NCI-H146 treated with DMSO at 0.1 percent for 48 hours (cell line): Measurements from ENCODE around the gene C22orf42.
A peak's percentile ranks its signal among the peaks of the same experiment; 100 is the strongest.
"Not testable (repeated sequence)": the region's sequence is repeated elsewhere in the genome, so short reads cannot be mapped to it uniquely, and the experiment has no call there.

Source experiments
- DNase-seq: peaks from one replicate; lab custom pipeline; 2025; ENCODE audit not compliant: unreplicated experiment; lab: John Stamatoyannopoulos, UW

Gene C22orf42

GRCh38 chr22:32136881-32137280, 22.2 kb downstream of the C22orf42 start:
- not testable (repeated sequence) for DNase-seq

GRCh38 chr22:32135958-32136357, 23.1 kb downstream of the C22orf42 start:
- DNase-seq = not testable (repeated sequence)

- not testable (repeated sequence) for DNase-seq
Measured at GRCh38 chr22:32134796-32135195, 24.3 kb downstream of the C22orf42 start.

GRCh38 chr22:32132783-32133182, 26.3 kb downstream of the C22orf42 start:
- DNase-seq = no peak

- DNase-seq = no peak
Measured at GRCh38 chr22:32132126-32132525, 27.0 kb downstream of the C22orf42 start.

GRCh38 chr22:32130464-32130863, 28.6 kb downstream of the C22orf42 start:
- DNase-seq = no peak

GRCh38 chr22:32127904-32128303, 31.2 kb downstream of the C22orf42 start:
- no peak for DNase-seq

GRCh38 chr22:32123657-32124056, 35.4 kb downstream of the C22orf42 start:
- no peak for DNase-seq

- no peak for DNase-seq
Measured at GRCh38 chr22:32122899-32123298, 36.2 kb downstream of the C22orf42 start.

- no peak for DNase-seq
Measured at GRCh38 chr22:32120603-32121002, 38.5 kb downstream of the C22orf42 start.

GRCh38 chr22:32119568-32120235, 39.4 kb downstream of the C22orf42 start:
- DNase-seq = no peak

- DNase-seq = no peak
Measured at GRCh38 chr22:32112380-32112779, 46.7 kb downstream of the C22orf42 start.

- DNase-seq = no peak
Measured at GRCh38 chr22:32106930-32107329, 52.2 kb downstream of the C22orf42 start.

GRCh38 chr22:32103658-32104315, 55.3 kb downstream of the C22orf42 start:
- peak; percentile 2 for DNase-seq

- DNase-seq = no peak
Measured at GRCh38 chr22:32100711-32101110, 58.4 kb downstream of the C22orf42 start.
